ENCODE results near the gene REPIN1. TPM values are rescaled to one million over a fixed set of nuclear protein-coding genes. Genes with fewer than 3 reads are reported as not detected.

Gene REPIN1
- total and polyA plus RNA-seq, 4 donors: 17.1 to 118 (median 55.1) TPM

DNA sequence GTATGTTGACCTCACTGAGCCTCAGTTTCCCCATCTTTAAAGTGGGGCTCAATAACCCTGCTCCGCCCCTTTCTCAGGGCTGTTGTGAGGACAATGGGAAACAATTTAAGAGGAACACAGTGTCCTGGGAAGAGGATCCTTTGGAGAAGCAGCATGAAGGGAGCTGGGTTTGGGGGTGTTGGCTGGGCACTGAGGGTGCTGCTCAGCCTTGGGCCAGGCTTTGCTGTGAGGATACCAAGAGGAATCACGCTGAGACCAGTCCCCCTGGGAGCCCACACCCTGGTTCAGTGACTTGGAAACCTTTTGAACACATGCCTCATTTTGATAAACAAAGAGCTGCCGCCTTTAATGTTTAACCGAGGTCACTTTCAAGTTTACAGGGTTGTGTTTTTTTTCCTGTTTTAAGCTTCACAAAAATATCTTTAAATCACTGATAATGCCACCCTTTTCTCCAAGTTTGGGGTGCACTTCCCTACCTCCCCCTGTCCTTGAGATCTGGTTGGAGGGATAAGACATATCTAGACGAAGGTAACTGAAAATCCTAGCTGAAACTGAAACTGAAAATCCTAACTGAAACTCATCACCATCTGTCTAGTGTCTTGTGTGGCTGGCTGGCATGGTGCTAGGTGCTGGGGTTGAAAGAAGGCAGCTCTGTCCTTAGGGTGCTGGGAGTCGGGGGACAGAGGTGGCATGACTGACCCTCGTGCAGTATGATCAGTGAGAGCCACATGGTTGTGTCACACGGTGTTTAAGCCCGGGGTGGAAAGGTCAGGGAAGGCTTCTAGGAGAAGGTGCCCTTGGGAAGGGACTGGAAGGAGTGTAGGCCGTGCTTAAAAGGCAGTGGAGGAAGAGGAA, 38.2 kb downstream of the REPIN1 start:
- no peaks in the 10 kb centered on the region for H3K36me3 ChIP-seq (ENCODE audit: control insufficient read depth in 4 of 4, insufficient read depth in 3 of 4, low read depth in 1 of 4, low read length in 3 of 4)
- no peak overlapping the region for H3K4me3 ChIP-seq (ENCODE audit: low read depth in 1 of 3, low read length in 3 of 3)
- TF ChIP-seq RXRA (IDR thresholded peaks at IDR 0.05) (peak; percentile 44 to 53), GABPA (IDR thresholded peaks at IDR 0.05 in 1 of 2, conservative IDR thresholded peaks at IDR 0.05 in 1 of 2) (no peak), HNF4G (IDR thresholded peaks at IDR 0.05) (no peak), SP1 (IDR thresholded peaks at IDR 0.05) (peak; percentile 51), YY1 (IDR thresholded peaks at IDR 0.05) (peak; percentile 65)
- TF ChIP-seq, protein P1, sequence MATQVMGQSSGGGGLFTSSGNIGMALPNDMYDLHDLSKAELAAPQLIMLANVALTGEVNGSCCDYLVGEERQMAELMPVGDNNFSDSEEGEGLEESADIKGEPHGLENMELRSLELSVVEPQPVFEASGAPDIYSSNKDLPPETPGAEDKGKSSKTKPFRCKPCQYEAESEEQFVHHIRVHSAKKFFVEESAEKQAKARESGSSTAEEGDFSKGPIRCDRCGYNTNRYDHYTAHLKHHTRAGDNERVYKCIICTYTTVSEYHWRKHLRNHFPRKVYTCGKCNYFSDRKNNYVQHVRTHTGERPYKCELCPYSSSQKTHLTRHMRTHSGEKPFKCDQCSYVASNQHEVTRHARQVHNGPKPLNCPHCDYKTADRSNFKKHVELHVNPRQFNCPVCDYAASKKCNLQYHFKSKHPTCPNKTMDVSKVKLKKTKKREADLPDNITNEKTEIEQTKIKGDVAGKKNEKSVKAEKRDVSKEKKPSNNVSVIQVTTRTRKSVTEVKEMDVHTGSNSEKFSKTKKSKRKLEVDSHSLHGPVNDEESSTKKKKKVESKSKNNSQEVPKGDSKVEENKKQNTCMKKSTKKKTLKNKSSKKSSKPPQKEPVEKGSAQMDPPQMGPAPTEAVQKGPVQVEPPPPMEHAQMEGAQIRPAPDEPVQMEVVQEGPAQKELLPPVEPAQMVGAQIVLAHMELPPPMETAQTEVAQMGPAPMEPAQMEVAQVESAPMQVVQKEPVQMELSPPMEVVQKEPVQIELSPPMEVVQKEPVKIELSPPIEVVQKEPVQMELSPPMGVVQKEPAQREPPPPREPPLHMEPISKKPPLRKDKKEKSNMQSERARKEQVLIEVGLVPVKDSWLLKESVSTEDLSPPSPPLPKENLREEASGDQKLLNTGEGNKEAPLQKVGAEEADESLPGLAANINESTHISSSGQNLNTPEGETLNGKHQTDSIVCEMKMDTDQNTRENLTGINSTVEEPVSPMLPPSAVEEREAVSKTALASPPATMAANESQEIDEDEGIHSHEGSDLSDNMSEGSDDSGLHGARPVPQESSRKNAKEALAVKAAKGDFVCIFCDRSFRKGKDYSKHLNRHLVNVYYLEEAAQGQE (IDR thresholded peaks at IDR 0.05): no peak
- H3K27ac ChIP-seq (ENCODE audit: low read depth in 1 of 2, low read length in 2 of 2): peak overlapping the region; percentile 90 to 92
- no peaks in the 10 kb centered on the region for H3K27me3 ChIP-seq (ENCODE audit: control insufficient read depth in 4 of 4, insufficient read depth in 4 of 4, low read length in 3 of 4)
- DNase-seq (ENCODE audit: low spot score): no peak
- no peaks in the 10 kb centered on the region for H3K9me3 ChIP-seq (ENCODE audit: control insufficient read depth in 4 of 4, low read length in 3 of 4)
- 30% methylated on average over 10 of the region's 10 CpGs for WGBS
- H3K4me1 ChIP-seq (ENCODE audit: control insufficient read depth in 4 of 4, insufficient read depth in 4 of 4, low read length in 3 of 4): peaks cover 7 to 27% (median 16%) of the 10 kb centered on the region in 4 donors
- peak overlapping the region; percentile 13 to 57 for H3K9ac ChIP-seq (ENCODE audit: low read depth in 1 of 2, low read length in 2 of 2)

DNA sequence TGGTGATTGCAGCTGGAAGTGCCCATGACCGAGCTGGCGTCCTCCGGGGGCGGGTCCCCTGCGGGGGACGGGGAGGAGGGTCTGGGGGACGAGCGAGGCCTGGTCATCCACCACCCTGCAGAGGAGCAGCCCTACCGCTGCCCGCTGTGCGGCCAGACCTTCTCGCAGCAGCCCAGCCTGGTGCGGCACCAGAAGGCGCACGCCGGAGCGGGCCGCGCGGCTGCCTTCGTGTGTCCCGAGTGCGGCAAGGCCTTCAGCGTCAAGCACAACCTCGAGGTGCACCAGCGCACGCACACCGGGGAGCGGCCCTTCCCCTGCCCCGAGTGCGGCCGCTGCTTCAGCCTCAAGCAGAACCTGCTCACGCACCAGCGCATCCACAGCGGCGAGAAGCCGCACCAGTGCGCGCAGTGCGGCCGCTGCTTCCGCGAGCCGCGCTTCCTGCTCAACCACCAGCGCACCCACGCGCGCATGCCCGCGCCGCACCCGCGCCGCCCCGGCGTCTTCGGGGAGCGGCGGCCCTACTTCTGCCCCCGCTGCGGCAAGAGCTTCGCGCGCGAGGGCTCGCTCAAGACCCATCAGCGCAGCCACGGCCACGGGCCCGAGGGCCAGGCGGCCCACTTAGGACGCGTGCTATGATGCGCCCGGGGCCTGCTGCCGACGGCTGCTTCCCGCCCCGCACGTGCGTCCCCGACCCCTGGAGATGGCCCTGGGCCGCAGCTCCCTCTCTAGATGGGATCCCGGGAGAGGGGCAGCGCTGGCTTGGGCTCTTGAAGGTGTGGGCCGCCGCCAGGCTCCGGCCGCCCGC, 39.2 kb downstream of the REPIN1 start:
- Histone ChIP-seq H3K4me3 (ENCODE audit: low read depth in 1 of 3, low read length in 3 of 3) (no peak overlapping the region), H3K9me3 (ENCODE audit: control insufficient read depth in 4 of 4, low read length in 3 of 4) (no peaks in the 10 kb centered on the region), H3K9ac (ENCODE audit: low read depth in 1 of 2, low read length in 2 of 2) (no peak overlapping the region), H3K4me1 (ENCODE audit: control insufficient read depth in 4 of 4, insufficient read depth in 4 of 4, low read length in 3 of 4) (peaks cover 7 to 27% (median 16%) of the 10 kb centered on the region in 4 donors), H3K36me3 (ENCODE audit: control insufficient read depth in 4 of 4, insufficient read depth in 3 of 4, low read depth in 1 of 4, low read length in 3 of 4) (no peaks in the 10 kb centered on the region), H3K27ac (ENCODE audit: low read depth in 1 of 2, low read length in 2 of 2) (peak overlapping the region in 1 of 2 donors; percentile 90), H3K27me3 (ENCODE audit: control insufficient read depth in 4 of 4, insufficient read depth in 4 of 4, low read length in 3 of 4) (no peaks in the 10 kb centered on the region)
- DNase-seq (ENCODE audit: low spot score): no peak
- no peak for TF ChIP-seq EGR1 (IDR thresholded peaks at IDR 0.05; ENCODE audit: low read depth in 2 of 2)
- WGBS: 96% methylated on average over 91 of the region's 91 CpGs

- Histone ChIP-seq H3K27ac (ENCODE audit: low read depth in 1 of 2, low read length in 2 of 2) (no peak overlapping the region), H3K4me3 (ENCODE audit: low read depth in 1 of 3, low read length in 3 of 3) (no peak overlapping the region), H3K9me3 (ENCODE audit: control insufficient read depth in 4 of 4, low read length in 3 of 4) (no peaks in the 10 kb centered on the region), H3K27me3 (ENCODE audit: control insufficient read depth in 4 of 4, insufficient read depth in 4 of 4, low read length in 3 of 4) (no peaks in the 10 kb centered on the region), H3K4me1 (ENCODE audit: control insufficient read depth in 4 of 4, insufficient read depth in 4 of 4, low read length in 3 of 4) (peaks cover 6 to 27% (median 16%) of the 10 kb centered on the region in 4 donors), H3K9ac (ENCODE audit: low read depth in 1 of 2, low read length in 2 of 2) (no peak overlapping the region), H3K36me3 (ENCODE audit: control insufficient read depth in 4 of 4, insufficient read depth in 3 of 4, low read depth in 1 of 4, low read length in 3 of 4) (no peaks in the 10 kb centered on the region)
- TF ChIP-seq JUND (IDR thresholded peaks at IDR 0.05) (no peak), FOXA1 (IDR thresholded peaks at IDR 0.05) (no peak), TAF1 (conservative IDR thresholded peaks at IDR 0.05) (no peak), NR2F2 (IDR thresholded peaks at IDR 0.05) (no peak), FOXA2 (IDR thresholded peaks at IDR 0.05) (no peak), RAD21 (IDR thresholded peaks at IDR 0.05) (no peak)
- TF ChIP-seq, protein P2, sequence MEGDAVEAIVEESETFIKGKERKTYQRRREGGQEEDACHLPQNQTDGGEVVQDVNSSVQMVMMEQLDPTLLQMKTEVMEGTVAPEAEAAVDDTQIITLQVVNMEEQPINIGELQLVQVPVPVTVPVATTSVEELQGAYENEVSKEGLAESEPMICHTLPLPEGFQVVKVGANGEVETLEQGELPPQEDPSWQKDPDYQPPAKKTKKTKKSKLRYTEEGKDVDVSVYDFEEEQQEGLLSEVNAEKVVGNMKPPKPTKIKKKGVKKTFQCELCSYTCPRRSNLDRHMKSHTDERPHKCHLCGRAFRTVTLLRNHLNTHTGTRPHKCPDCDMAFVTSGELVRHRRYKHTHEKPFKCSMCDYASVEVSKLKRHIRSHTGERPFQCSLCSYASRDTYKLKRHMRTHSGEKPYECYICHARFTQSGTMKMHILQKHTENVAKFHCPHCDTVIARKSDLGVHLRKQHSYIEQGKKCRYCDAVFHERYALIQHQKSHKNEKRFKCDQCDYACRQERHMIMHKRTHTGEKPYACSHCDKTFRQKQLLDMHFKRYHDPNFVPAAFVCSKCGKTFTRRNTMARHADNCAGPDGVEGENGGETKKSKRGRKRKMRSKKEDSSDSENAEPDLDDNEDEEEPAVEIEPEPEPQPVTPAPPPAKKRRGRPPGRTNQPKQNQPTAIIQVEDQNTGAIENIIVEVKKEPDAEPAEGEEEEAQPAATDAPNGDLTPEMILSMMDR (IDR thresholded peaks at IDR 0.05; ENCODE audit: low read depth, low read length, missing input control): no peak
- TF ChIP-seq, protein P1 (IDR thresholded peaks at IDR 0.05): no peak
- 89% methylated on average over 22 of the region's 22 CpGs for WGBS
- no peak for DNase-seq (ENCODE audit: low spot score)
Observed at GRCh38 chr7:150408393-150409299, 40.0 kb downstream of the REPIN1 start.
